Neutrophil (primary cell): ENCODE data around the gene MCM3AP.

ENCODE experiments used
- H3K27ac ChIP-seq: fragments of 200-600 bp; sonication (generic); 2 replicates; pipeline ENCODE4 v1.5.1; 2016; ENCODE audit warnings: mild to moderate bottlenecking, moderate library complexity
- H3K27me3 ChIP-seq: fragments of 200-600 bp; sonication (generic); 2 replicates; pipeline ENCODE4 v1.6.0; 2016; ENCODE audit warnings: mild to moderate bottlenecking
- H3K36me3 ChIP-seq: fragments of 200-600 bp; sonication (generic); 2 replicates; pipeline ENCODE4 v1.5.1; 2017
- H3K4me1 ChIP-seq, 2 experiments: fragments of 200-600 bp in 1 of 2; sonication (generic) in 1 of 2; 1 replicate in 1 of 2; 2 replicates in 1 of 2; pipeline versions ENCODE4 v1.5.1 to v1.6.1; 2013 to 2016; ENCODE audit warnings: low read depth in 1 of 2, low read length in 1 of 2, mild to moderate bottlenecking in 1 of 2, moderate library complexity in 1 of 2; ENCODE audit not compliant: control insufficient read depth in 1 of 2, insufficient read depth in 1 of 2
- H3K4me3 ChIP-seq, 2 experiments: fragments of 200-600 bp in 1 of 2; sonication (generic) in 1 of 2; 1 replicate in 1 of 2; 2 replicates in 1 of 2; pipeline ENCODE4 v1.5.1; 2013 to 2016; ENCODE audit warnings: low read depth in 1 of 2, low read length in 1 of 2, mild to moderate bottlenecking in 1 of 2, moderate library complexity in 1 of 2
- H3K9me3 ChIP-seq: fragments of 200-600 bp; sonication (generic); 2 replicates; pipeline ENCODE4 v1.5.1; 2016
- TF ChIP-seq, protein P1 (sequence below): fragments of 200-600 bp; sonication (generic); IDR thresholded peaks from 2 replicates; pipeline ENCODE4 v1.5.1; 2016; ENCODE audit warnings: antibody characterized with exemption

MCM3AP gene

DNA sequence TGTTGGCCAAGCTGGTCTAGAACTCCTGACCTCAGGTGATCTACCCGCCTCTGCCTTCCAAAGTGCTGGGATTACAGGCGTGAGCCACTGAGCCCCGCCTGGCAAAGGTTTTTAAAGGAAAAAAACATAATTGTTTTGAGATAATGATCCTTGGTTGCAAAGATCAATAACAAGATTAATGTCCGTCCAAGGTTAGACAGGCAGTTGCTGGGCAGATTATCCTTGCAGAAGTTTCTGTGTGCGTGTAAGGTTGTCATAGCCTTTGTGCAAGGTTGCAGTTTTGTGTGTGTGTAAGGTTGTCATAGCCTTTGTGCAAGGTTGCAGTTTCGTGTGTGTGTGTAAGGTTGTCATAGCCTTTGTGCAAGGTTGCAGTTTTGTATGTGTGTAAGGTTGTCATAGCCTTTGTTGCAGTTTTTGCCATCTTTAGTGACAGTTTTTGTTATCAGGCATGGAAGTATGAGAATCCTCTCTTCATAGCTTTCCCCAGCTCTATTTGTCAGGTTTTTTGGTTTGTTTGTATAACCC lies 4.3 kb upstream of the MCM3AP start:
- Histone ChIP-seq H3K4me1 (peaks cover 19 to 26% of the 10 kb centered on the region in 2 experiments), H3K4me3 (no peak overlapping the region), H3K9me3 (no peaks in the 10 kb centered on the region), H3K27me3 (peaks cover 2% of the 10 kb centered on the region), H3K27ac (no peak overlapping the region), H3K36me3 (peaks cover 7% of the 10 kb centered on the region)
- TF ChIP-seq, protein P1, sequence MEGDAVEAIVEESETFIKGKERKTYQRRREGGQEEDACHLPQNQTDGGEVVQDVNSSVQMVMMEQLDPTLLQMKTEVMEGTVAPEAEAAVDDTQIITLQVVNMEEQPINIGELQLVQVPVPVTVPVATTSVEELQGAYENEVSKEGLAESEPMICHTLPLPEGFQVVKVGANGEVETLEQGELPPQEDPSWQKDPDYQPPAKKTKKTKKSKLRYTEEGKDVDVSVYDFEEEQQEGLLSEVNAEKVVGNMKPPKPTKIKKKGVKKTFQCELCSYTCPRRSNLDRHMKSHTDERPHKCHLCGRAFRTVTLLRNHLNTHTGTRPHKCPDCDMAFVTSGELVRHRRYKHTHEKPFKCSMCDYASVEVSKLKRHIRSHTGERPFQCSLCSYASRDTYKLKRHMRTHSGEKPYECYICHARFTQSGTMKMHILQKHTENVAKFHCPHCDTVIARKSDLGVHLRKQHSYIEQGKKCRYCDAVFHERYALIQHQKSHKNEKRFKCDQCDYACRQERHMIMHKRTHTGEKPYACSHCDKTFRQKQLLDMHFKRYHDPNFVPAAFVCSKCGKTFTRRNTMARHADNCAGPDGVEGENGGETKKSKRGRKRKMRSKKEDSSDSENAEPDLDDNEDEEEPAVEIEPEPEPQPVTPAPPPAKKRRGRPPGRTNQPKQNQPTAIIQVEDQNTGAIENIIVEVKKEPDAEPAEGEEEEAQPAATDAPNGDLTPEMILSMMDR = no peak

DNA sequence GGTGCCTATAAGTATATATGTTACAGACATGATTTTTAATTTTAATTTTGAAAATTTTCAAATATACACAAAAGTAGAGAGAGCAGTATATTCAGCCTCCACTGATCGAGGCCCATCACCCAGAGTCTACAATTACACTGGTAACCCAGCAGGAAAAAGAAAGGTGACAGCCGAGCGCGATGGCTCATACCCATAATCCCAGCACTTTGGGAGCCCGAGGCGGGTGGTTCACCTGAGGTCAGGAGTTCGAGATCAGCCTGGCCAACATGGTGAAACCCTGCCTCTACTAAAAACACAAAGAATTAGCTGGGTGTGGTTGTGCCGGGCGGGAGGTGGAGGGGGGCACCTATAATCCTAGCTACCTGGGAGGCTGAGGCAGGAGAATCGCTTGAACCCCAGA lies 2.1 kb upstream of the MCM3AP start:
- H3K4me3 ChIP-seq = no peak overlapping the region
- no peaks in the 10 kb centered on the region for H3K9me3 ChIP-seq
- H3K27me3 ChIP-seq = no peaks in the 10 kb centered on the region
- TF ChIP-seq, protein P1 = no peak
- no peak overlapping the region for H3K27ac ChIP-seq
- H3K36me3 ChIP-seq = peaks cover 8% of the 10 kb centered on the region
- peaks cover 34 to 41% of the 10 kb centered on the region in 2 experiments for H3K4me1 ChIP-seq

DNA sequence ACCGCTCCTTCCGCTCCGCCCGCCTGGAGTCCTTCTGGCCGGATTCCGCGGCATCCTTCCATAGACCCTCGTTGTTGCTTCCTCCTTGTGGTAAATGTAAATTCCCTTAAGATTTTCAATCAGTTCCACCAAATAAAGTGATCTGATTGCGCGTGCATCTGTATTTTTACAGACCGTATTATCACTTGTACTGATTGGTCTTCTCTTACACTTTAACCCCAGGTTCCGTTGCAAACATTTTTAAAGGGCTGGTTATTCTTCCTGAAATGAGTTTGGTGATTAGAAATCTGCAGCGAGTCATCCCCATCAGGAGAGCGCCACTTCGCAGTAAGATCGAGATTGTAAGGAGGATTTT lies 1.2 kb upstream of the MCM3AP start:
- Histone ChIP-seq H3K27me3 (no peaks in the 10 kb centered on the region), H3K27ac (peak overlapping the region; percentile 90), H3K9me3 (no peaks in the 10 kb centered on the region), H3K36me3 (peaks cover 9% of the 10 kb centered on the region), H3K4me3 (peak overlapping the region; percentile 82 to 89), H3K4me1 (peaks cover 34 to 41% of the 10 kb centered on the region in 2 experiments)
- TF ChIP-seq, protein P1 = no peak

- Histone ChIP-seq H3K4me1 (peaks cover 30 to 37% of the 10 kb centered on the region in 2 experiments), H3K4me3 (peak within 1 kb of the TSS; percentile 82 to 89), H3K27ac (peak within 1 kb of the TSS; percentile 90), H3K9me3 (no peaks in the 10 kb centered on the region), H3K36me3 (peaks cover 9% of the 10 kb centered on the region), H3K27me3 (no peaks in the 10 kb centered on the region)
- TF ChIP-seq, protein P1 = no peak
Measured at GRCh38 chr21:46285761-46286647, 593 bp upstream of the MCM3AP start, which contains the start of gene YBEY. YBEY (plus strand) TSS chr21:46286342; CDS start chr21:46286914, 572 bp downstream.

GRCh38 chr21:46284733-46285132 lies 678 bp downstream of the MCM3AP start:
- no peaks in the 10 kb centered on the region for H3K27me3 ChIP-seq
- no peaks in the 10 kb centered on the region for H3K9me3 ChIP-seq
- peak overlapping the region; percentile 82 to 89 for H3K4me3 ChIP-seq
- peaks cover 29 to 37% of the 10 kb centered on the region in 2 experiments for H3K4me1 ChIP-seq
- peaks cover 20% of the 10 kb centered on the region for H3K36me3 ChIP-seq
- peak overlapping the region; percentile 90 for H3K27ac ChIP-seq
- TF ChIP-seq, protein P1 = no peak
